Measurements from ENCODE around the gene DHX40.

DNA sequence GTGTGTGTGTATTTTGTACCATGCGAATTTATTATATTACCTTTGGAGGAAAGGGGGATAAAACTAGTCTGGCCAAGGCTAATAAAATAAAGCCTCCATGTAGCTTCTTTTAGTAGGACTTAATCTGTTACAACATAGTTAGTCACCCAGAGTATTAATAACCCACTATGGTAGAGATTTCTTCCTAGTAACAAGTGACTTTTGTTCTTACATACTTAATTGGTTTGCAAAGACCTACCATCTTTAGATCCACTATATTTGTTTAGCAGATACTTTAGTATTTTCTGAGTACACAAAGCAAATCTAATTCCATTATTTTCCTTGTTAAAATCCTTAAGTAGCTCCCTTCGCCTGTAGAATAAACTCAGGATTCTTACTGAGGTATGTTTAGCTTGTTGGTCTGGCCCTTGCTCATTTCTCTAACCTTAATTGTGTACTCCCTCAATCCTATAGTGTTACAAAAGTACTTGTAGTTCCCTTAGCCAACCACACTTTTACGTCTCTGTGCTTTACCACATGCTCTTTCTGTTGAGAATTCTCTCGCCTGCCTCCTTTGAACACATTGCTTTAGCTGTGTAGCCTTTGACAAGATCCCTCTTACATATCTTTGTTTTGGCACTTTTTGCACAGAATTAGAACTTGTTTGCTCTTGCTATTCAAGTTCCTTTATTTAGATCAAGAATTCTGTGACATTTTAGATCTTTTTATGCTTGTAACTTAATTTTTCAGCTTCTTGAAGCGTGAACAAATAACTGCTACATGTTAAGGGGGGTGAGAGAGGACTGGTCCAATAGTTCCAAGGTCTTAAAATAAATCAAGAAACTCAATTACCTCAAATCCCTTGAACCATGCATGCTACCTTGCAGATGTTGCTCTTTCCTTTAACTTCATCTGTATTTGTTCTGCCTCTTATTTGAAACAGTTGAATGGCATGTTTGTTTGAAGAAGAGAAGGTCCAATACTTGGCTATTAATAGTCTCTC lies 78.0 kb downstream of the DHX40 start:
- TF ChIP-seq, protein P1, sequence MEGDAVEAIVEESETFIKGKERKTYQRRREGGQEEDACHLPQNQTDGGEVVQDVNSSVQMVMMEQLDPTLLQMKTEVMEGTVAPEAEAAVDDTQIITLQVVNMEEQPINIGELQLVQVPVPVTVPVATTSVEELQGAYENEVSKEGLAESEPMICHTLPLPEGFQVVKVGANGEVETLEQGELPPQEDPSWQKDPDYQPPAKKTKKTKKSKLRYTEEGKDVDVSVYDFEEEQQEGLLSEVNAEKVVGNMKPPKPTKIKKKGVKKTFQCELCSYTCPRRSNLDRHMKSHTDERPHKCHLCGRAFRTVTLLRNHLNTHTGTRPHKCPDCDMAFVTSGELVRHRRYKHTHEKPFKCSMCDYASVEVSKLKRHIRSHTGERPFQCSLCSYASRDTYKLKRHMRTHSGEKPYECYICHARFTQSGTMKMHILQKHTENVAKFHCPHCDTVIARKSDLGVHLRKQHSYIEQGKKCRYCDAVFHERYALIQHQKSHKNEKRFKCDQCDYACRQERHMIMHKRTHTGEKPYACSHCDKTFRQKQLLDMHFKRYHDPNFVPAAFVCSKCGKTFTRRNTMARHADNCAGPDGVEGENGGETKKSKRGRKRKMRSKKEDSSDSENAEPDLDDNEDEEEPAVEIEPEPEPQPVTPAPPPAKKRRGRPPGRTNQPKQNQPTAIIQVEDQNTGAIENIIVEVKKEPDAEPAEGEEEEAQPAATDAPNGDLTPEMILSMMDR (IDR thresholded peaks at IDR 0.05; ENCODE audit: low read length) = no peak
- TF ChIP-seq EZH2 (optimal IDR thresholded peaks at IDR 0.05; ENCODE audit: low read depth, low read length) (no peak), EZH2phosphoT487 (IDR thresholded peaks at IDR 0.05; ENCODE audit: low read length) (no peak)
